ENCODE results near the gene EPB41L4B.
A peak's percentile ranks its signal among the peaks of the same experiment; 100 is the strongest.
"Not testable (repeated sequence)": the region's sequence is repeated elsewhere in the genome, so short reads cannot be mapped to it uniquely, and the experiment has no call there.

Gene EPB41L4B

DNA sequence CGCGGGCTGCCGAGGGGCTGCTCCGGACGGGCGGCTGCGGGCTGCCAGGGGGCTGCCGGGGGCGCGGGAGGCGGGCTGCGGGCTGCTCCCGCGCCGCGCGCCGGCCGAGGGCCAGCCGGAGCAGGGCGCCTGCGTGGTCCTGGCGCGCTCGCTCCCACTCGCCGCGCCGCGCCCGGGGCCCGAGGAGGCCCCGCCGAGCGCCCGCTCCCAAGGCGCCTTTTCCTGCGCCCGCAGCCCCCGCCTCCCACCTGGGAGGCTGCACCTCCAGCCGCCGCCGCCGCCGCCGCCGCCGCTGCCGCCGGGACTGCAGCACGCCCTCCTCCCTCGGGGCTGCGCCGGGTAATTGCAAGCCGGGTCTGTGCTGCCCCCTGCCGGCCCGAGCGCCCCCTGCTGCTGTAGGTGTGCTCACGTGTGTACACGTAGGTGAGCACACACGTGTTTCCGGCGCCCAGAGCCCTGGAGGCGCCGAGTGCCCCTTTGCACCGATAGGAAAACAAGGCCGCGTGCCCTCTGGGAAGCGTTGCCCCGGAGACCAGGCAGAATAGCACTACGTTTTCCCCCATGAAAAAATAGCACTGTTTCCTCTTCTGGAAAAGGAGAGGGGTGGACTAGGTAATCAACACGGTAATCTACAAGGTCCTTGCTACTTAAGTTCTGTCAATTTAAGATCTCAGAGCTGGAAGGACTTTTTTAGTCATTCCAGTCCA is at the start of gene EPB41L4B:
TSS of gene EPB41L4B (minus strand) at position 318 of the 707 bp plus-strand sequence. CDS start 613 bp downstream, outside the sequence.
- DNase-seq (ENCODE audit: low spot score) = peak; percentile 80

DNA sequence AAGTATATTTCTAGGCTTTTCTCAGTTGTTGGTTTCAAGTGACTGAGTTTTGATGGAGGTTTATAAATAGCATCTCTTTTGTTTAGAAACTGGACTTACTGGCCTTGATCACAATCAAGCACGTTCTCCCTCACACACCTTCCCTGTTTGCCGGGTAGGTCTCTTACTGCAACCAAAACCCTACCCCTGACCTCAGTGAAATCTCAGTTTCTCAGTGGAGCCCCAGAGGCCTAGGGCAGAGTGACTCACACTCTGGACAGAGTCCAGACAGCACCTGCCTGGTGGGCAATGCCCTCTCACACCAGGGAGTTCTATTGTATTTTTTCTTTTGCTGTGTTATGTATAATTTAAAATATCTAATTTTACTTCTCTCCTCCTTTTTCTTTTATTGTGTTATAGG is 48.4 kb upstream of the EPB41L4B start:
- no peak for DNase-seq (ENCODE audit: low spot score)

DNA sequence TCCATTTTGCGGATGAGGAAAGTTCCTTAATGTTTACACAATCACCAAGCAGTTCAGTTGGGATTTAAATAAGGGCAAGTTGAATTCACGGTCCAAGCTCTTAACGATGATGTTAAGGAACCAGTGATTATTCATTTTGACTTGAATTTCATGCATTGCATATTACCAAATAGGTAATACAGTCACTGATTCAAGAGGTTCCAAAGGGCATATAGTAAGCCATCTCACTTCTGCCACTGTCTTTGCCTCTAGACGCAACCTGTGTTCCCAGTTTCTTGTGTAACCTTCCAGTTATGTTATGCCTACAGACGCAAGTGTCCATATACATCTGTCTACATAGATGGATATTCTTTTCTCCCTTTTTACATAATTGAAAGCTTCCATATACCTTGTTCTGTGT is 39.9 kb upstream of the EPB41L4B start:
- no peak for DNase-seq (ENCODE audit: low spot score)

- DNase-seq (ENCODE audit: low spot score) = not testable (repeated sequence)
Observed at GRCh38 chr9:109358968-109359603, 38.2 kb upstream of the EPB41L4B start.

DNA sequence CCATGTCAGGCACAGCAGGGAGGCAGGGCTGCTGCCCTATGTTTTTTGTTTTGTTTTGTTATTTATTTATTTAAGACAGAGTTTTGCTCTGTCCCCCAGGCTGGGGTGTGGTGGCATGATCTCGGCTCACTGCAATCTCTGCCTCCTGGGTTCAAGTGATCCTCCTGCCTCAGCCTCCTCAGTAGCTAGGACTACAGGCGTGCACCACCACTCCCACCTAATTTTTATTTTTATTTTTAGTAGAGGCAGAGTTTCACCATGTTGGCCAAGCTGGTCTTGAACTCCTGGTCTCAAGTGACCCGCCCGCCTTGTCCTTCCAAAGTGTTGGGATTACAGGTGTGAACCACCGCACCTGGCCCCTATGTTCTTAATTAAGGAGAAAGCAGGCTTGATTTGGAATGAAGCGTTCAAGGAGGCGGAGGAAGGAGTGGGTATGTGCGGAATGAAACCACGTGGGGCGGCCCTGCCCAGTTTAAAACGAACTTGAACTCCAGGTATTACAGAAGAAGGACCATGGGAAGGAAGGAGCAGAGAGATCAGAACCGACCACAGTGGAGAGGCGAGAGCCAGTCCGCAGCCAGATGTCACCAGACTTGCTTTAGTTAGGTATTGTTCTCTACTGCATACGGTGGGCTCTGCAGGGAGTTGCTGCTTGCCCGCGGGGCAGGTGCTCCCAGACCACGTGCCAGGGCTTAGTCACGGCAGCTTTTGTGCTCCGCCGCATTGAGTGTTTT is 34.9 kb upstream of the EPB41L4B start:
- no peak for DNase-seq (ENCODE audit: low spot score)

GRCh38 chr9:109354190-109354589 is 33.3 kb upstream of the EPB41L4B start:
- no peak for DNase-seq (ENCODE audit: low spot score)

DNA sequence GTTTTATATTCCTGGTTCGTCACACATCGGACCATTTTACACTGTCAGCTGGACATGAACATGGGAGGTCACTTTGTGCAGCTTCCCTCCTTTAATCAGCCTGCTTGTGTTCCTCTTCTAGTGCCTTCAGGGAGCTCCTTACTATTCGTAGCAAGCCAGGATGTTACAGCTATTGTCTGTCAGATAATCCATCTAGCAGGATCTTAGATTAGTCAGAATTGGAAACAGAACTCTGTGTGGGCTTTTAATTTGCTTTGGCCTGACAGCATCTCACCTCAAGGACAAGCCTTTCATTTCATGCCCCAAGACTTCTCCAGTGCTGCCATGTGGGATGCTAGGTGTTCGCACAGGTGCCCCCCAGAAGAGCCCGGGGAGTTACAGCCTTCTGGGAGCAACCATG is 30.2 kb upstream of the EPB41L4B start:
- no peak for DNase-seq (ENCODE audit: low spot score)

DNA sequence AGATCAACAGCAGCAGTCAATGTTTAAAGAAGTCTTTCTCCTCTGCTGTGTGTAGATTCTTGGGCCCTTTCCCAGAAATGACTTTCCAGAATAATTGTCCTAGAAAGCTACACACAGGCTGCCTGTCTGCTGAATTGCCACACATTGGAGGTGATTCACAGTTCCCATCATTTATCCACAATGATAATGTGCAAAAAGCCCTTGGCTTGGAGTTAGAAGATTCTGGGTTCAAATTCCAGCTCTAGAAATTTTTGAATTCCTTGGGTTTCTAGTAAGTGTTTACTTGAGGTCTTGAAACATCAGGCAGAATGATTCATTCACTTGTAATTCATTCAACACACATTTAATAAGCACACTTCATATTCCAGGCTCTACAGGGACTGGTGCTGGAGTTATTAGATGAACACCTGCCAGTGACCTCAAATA is 28.6 kb upstream of the EPB41L4B start:
- no peak for DNase-seq (ENCODE audit: low spot score)

GRCh38 chr9:109346904-109347303 is 26.0 kb upstream of the EPB41L4B start:
- DNase-seq (ENCODE audit: low spot score) = no peak

- DNase-seq (ENCODE audit: low spot score) = no peak
Observed at GRCh38 chr9:109344866-109345265, 24.0 kb upstream of the EPB41L4B start.

DNA sequence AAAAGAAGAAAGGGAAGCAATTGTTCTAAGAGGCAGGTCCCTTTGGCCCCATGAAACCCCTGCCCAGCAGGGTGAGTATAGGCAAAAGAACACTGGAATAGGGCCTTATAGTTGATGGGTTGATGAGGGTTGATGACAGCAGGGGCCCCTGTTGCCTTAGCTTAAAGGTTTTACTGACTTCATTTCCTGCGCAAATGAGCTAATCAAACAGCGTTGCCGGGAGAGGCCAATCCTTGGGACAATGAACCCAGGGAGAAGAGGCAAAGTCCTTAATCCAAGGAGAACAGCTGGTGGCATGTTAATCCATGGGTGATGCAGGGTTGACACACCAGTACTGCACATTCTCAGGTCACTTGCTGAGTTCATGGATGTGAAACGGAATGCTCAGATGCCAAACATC is 22.0 kb upstream of the EPB41L4B start:
- no peak for DNase-seq (ENCODE audit: low spot score)

- no peak for DNase-seq (ENCODE audit: low spot score)
Observed at GRCh38 chr9:109341561-109341960, 20.7 kb upstream of the EPB41L4B start.

GRCh38 chr9:109340979-109341378 is 20.1 kb upstream of the EPB41L4B start:
- not testable (repeated sequence) for DNase-seq (ENCODE audit: low spot score)

DNA sequence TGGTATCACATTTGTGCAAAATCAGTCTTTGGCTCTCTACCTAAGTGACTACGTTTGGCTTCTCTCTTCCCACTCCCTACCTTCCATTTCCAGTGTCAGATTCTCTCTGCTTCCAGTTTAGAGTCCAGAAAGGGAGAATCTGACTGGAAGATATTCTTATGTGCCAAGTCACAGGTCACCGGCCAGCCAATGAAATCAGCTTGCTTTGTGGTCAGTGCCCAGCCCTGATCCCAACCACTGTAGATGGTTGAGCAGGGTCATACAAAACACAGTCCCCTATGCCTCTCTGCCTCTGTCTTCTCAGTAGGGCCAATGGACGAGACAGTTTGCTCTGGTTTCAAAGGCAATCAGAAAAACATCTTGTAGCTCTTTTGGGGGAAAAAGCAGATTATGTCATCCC is 15.6 kb upstream of the EPB41L4B start:
- DNase-seq (ENCODE audit: low spot score) = no peak

- no peak for DNase-seq (ENCODE audit: low spot score)
Observed at GRCh38 chr9:109335929-109336328, 15.1 kb upstream of the EPB41L4B start.

- DNase-seq (ENCODE audit: low spot score) = no peak
Observed at GRCh38 chr9:109335121-109335520, 14.3 kb upstream of the EPB41L4B start.

GRCh38 chr9:109331353-109331752 is 10.5 kb upstream of the EPB41L4B start:
- DNase-seq (ENCODE audit: low spot score) = no peak

- no peak for DNase-seq (ENCODE audit: low spot score)
Observed at GRCh38 chr9:109329638-109330258, 8.9 kb upstream of the EPB41L4B start.

GRCh38 chr9:109328978-109329637 is 8.2 kb upstream of the EPB41L4B start:
- DNase-seq (ENCODE audit: low spot score) = no peak

DNA sequence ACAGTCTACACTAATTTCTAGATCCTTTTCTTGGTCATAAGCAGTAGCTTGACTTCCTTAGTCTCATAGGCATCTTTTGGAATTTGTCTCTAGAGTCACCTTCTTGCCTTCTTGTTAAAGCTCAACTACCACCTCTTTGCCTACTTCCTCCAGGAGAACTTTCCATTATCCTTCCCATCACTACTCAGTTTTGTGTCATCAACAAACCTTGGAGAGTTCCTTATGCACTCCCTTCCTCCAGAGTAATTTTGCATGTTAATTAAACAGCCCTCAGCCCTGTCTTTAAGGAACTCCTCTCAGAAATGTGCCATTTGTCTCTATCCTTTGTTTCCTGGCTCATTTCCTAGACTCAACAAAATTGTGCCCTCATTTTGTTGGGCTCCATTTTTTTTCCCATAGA is 4.2 kb upstream of the EPB41L4B start:
- DNase-seq (ENCODE audit: low spot score) = no peak

GRCh38 chr9:109323771-109324170 is 2.9 kb upstream of the EPB41L4B start:
- no peak for DNase-seq (ENCODE audit: low spot score)

DNA sequence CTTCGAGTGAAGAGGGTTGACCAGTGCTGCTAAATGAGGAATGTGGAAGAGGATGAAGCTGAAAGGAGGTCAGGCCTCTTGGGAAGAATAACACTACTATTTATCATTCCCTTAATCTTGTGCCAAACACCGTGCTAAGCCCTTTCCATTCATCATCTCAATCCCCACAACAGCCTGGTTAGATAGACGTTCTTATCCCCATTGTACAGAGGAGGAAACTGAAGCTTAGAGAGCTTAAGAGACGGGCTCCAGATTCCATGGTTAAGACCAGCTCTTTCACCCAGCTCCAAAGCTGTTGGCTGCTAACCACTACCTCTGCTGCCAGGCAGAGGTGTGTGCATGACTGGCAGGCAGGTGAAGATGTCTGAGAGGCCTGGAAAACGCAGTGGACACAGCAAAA is 868 bp upstream of the EPB41L4B start:
- no peak for DNase-seq (ENCODE audit: low spot score)

Measured in CD4-positive, alpha-beta T cell treated with Interleukin-2 at 100 ng/mL for 4 hours (primary cell).